Colonic mucosa (tissue), 4 donors: Measurements from ENCODE around the gene C5orf24. TPM values are rescaled to one million over a fixed set of nuclear protein-coding genes. Genes with fewer than 3 reads are reported as not detected.

Experiments used
- DNase-seq: peaks from one replicate; pipeline ENCODE4 v3.0.0-alpha.2; 2020
- H3K27ac ChIP-seq: fragments of 200-600 bp; one replicate; pipeline ENCODE4 v1.8.0; 2021
- H3K27me3 ChIP-seq: fragments of 200-600 bp; one replicate; pipeline ENCODE4 v1.8.0; 2021
- H3K36me3 ChIP-seq: fragments of 200-600 bp; one replicate; pipeline ENCODE4 v1.8.0; 2021
- H3K4me1 ChIP-seq: fragments of 200-600 bp; one replicate; pipeline ENCODE4 v1.8.0; 2021; ENCODE audit warnings: mild to moderate bottlenecking
- H3K4me3 ChIP-seq: fragments of 200-600 bp; one replicate; pipeline ENCODE4 v1.8.0; 2021
- H3K9ac ChIP-seq, 2 donors: one replicate each; pipeline ENCODE4 v1.7.0; 2013; ENCODE audit warnings: control low read depth in 2 of 2, low read depth in 2 of 2, low read length in 2 of 2
- H3K9me3 ChIP-seq: fragments of 200-600 bp; one replicate; pipeline ENCODE4 v1.8.0; 2021
- intact Hi-C: fragments of 100-400 bp; cut with DNase I; formaldehyde crosslinking; loops from one replicate; pipeline ENCODE4 v1.14.1; 2022
- total RNA-seq, 2 donors: library from RNA; stranded (reverse); fragmentation: NEBNext Ultra II Directional in 1 of 2; extraction: Animal tissue kit (Norgen Biotek cat#: 25700) in 1 of 2; gene quantifications; one replicate each; pipeline ENCODE4 v1.2.1, GENCODE V29; 2021
- TF ChIP-seq, protein P1 (sequence below): fragments of 200-600 bp; IDR thresholded peaks from one replicate; pipeline ENCODE4 v1.8.0; 2022; ENCODE audit warnings: antibody characterized with exemption, mild to moderate bottlenecking
- donor health status: healthy.
- donor health status: DM: no; HTN: no; CAD: no.
- donor health status: DM: no; HTN: no; CAD: no.

C5orf24 gene
- total RNA-seq, 2 donors from 2014 or later, result 24.2 to 31.0 TPM

DNA sequence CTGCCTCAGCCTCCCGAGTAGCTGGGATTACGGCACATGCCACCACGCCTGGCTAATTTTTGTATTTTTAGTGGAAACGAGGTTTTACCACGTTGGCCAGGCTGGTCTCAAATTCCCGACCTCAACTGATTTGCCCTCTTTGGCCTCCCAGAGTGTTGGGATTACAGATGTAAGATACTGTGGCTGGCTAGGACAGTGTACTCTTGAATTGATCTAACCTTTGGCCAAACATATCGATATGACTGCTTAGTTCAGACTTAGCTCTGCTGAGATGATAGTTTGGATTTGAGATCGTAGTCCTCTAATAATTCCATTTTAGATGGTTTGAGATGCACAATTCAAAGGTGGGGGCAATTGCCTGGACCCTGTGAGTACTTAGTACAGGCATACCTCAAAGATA lies 43.6 kb downstream of the C5orf24 start:
- no peaks in the 10 kb centered on the region for H3K27me3 ChIP-seq
- intact Hi-C loops, result no loop called here
- no peaks in the 10 kb centered on the region for H3K36me3 ChIP-seq
- no peak for DNase-seq
- H3K4me3 ChIP-seq, result no peak overlapping the region
- TF ChIP-seq, protein P1, sequence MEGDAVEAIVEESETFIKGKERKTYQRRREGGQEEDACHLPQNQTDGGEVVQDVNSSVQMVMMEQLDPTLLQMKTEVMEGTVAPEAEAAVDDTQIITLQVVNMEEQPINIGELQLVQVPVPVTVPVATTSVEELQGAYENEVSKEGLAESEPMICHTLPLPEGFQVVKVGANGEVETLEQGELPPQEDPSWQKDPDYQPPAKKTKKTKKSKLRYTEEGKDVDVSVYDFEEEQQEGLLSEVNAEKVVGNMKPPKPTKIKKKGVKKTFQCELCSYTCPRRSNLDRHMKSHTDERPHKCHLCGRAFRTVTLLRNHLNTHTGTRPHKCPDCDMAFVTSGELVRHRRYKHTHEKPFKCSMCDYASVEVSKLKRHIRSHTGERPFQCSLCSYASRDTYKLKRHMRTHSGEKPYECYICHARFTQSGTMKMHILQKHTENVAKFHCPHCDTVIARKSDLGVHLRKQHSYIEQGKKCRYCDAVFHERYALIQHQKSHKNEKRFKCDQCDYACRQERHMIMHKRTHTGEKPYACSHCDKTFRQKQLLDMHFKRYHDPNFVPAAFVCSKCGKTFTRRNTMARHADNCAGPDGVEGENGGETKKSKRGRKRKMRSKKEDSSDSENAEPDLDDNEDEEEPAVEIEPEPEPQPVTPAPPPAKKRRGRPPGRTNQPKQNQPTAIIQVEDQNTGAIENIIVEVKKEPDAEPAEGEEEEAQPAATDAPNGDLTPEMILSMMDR, result no peak
- no peaks in the 10 kb centered on the region for H3K4me1 ChIP-seq
- no peak overlapping the region for H3K27ac ChIP-seq
- no peak overlapping the region for H3K9ac ChIP-seq
- no peaks in the 10 kb centered on the region for H3K9me3 ChIP-seq

DNA sequence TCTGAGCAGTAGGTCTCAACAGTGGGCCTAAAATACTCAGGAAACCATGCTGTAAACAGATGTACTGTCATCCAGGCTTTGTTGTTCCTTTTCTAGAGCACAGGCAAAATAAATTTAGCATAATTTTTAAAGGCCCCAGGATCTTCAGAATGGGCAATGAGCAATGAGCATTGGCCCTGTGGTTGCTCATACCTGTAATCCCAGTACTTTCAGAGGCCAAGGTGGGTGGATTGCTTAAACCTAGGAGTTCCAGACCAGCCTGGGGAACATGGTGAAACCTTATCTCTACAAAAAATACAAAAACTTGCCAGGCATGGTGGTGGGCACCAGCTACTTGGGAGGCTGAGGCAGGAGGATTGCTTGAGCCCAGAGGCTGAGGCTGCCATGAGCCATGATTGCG lies 45.7 kb downstream of the C5orf24 start:
- intact Hi-C loops, result no loop called here
- H3K4me1 ChIP-seq, result no peaks in the 10 kb centered on the region
- no peak for DNase-seq
- no peak overlapping the region for H3K27ac ChIP-seq
- no peak overlapping the region for H3K4me3 ChIP-seq
- H3K36me3 ChIP-seq, result no peaks in the 10 kb centered on the region
- H3K27me3 ChIP-seq, result no peaks in the 10 kb centered on the region
- H3K9me3 ChIP-seq, result no peaks in the 10 kb centered on the region
- no peak overlapping the region for H3K9ac ChIP-seq
- TF ChIP-seq, protein P1, result no peak

DNA sequence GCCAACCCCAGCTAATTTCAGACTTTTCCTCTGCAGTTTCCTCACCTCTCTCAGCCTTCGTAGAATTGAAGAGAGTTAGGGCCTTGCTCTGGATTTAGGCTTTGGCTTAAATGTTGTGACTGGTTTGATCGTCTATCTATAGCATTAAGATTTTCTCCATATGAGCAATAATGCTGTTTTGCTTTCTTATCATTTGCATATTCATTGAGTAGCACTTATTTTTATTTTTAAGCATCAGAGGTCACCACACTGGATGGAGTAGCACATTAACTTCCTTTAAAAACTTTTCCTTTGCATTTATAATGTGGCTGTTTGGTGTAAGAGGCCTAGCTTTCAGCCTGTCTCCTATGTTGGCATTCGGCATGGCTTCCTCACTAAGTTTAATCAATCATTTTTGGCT lies 46.5 kb downstream of the C5orf24 start:
- H3K4me1 ChIP-seq, result no peaks in the 10 kb centered on the region
- H3K9ac ChIP-seq, result no peak overlapping the region
- H3K36me3 ChIP-seq, result no peaks in the 10 kb centered on the region
- DNase-seq, result no peak
- intact Hi-C loops, result no loop called here
- H3K27me3 ChIP-seq, result no peaks in the 10 kb centered on the region
- TF ChIP-seq, protein P1, result no peak
- no peak overlapping the region for H3K27ac ChIP-seq
- H3K9me3 ChIP-seq, result no peaks in the 10 kb centered on the region
- H3K4me3 ChIP-seq, result no peak overlapping the region

DNA sequence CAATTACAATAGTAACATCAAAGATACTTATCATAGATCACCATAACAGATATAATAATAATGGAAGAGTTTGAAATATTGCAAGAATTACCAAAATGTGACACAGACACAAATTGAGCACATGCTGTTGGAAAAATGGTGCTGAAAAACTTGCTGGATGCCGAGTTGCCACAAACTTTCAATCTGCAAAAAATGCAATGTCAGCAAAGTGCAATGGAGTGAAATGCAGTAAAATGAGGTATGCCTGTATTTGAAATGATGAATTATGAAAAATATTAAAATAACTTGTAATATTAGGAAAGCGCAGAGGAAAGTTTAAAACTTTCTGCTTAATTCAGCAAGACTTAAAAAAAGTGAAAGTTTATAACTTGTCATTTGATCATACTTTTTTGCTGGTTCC lies 47.2 kb downstream of the C5orf24 start:
- intact Hi-C loops, result no loop called here
- TF ChIP-seq, protein P1, result no peak
- DNase-seq, result no peak
- Histone ChIP-seq H3K27me3 (no peaks in the 10 kb centered on the region), H3K27ac (no peak overlapping the region), H3K9me3 (no peaks in the 10 kb centered on the region), H3K36me3 (no peaks in the 10 kb centered on the region), H3K4me1 (no peaks in the 10 kb centered on the region), H3K9ac (no peak overlapping the region), H3K4me3 (no peak overlapping the region)

DNA sequence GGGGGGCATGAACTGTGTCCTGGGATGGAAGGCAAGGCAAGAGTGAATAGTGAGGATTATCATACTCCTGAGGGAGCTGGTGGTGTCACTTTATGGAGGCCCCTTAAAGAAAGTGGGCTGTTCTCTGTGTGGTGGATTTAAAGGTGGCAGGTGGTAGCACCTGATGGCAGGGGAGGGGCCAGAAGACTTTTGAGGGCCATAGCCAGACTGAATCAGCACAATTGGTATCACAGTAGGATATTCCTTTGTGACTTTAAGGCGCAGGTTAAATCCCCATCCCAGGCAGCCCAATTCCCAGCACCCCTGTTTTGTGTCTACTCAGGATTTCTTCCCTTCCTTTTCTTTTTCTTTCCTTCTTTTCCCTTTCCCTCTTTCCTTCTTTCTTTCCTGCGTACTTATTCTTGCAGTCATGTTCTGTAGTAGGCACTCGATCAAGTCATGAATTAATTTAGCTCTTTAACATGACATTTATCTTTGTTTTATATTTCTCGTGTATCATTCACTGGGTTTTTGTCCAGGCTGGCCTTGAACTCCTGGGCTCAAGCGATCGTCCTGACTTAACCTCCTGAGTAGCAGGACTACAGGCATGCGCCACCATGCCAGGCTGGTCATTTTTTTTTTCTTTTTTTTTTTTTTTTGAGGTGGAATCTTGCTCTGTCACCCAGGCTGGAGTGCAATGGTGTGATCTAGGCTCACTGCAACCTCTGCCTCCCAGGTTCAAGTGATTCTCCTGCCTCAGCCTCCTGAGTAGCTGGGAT lies 48.2 kb downstream of the C5orf24 start:
- Histone ChIP-seq H3K4me1 (no peaks in the 10 kb centered on the region), H3K27me3 (no peaks in the 10 kb centered on the region), H3K9ac (no peak overlapping the region), H3K27ac (no peak overlapping the region), H3K9me3 (no peaks in the 10 kb centered on the region), H3K36me3 (no peaks in the 10 kb centered on the region), H3K4me3 (no peak overlapping the region)
- intact Hi-C loops, result no loop called here
- TF ChIP-seq, protein P1, result no peak
- no peak for DNase-seq
